NB4 (cell line): ENCODE data around the gene GPR18.
"Not testable (repeated sequence)": the region's sequence is repeated elsewhere in the genome, so short reads cannot be mapped to it uniquely, and the experiment has no call there.

ENCODE experiments used
- DNase-seq: peaks from one replicate; pipeline ENCODE4 v3.0.0; 2010; ENCODE audit warnings: low read depth
- H3K4me3 ChIP-seq: one replicate; pipeline ENCODE4 v1.5.1; 2011; ENCODE audit warnings: mild to moderate bottlenecking, low read depth, low read length, moderate library complexity
- MYC ChIP-seq: IDR thresholded peaks from 2 replicates; pipeline ENCODE4 v1.6.1; 2011; ENCODE audit warnings: low read depth, low read length
- POLR2A ChIP-seq: IDR thresholded peaks from 2 replicates; pipeline ENCODE4 v1.6.1; 2011; ENCODE audit warnings: mild to moderate bottlenecking; ENCODE audit not compliant: insufficient read length; ENCODE audit errors: extremely low read depth
- TF ChIP-seq, protein P1 (sequence below): IDR thresholded peaks from one replicate; pipeline ENCODE4 v1.5.1; 2012; ENCODE audit warnings: low read depth, low read length
- TF ChIP-seq, protein P2 (sequence below): IDR thresholded peaks from 2 replicates; pipeline ENCODE4 v1.6.1; 2011; ENCODE audit warnings: low read depth, low read length

The GPR18 gene

DNA sequence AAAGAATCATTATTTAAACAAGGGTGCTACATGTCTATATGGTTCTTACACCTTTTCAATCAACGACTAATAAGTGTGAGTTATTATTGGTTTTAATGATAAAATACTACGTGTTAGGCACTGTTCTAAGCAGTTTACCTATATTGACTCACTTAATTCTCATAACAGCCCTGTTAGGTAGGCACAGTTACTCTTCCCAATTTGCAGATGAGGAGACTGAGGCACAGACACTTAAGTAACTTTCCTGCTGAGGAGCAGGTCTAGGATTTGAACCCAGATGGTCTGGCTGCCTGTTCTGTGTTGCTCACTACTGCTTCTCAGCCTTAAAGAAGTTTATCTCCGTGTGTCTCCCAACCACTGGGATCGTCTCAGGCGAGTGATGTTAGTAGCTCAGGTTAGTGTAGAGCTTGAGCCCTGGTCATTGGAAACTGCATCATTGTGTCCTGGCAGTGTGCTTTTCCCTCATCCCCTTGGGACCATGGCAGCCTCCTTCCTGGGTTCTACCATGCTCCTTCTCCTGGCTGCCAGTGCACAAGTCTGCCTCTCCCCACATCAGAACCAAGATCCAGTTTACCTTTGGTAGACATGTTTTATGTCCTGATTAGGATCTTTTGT, 46.7 kb downstream of the GPR18 start:
- H3K4me3 ChIP-seq = no peak overlapping the region
- TF ChIP-seq, protein P1, sequence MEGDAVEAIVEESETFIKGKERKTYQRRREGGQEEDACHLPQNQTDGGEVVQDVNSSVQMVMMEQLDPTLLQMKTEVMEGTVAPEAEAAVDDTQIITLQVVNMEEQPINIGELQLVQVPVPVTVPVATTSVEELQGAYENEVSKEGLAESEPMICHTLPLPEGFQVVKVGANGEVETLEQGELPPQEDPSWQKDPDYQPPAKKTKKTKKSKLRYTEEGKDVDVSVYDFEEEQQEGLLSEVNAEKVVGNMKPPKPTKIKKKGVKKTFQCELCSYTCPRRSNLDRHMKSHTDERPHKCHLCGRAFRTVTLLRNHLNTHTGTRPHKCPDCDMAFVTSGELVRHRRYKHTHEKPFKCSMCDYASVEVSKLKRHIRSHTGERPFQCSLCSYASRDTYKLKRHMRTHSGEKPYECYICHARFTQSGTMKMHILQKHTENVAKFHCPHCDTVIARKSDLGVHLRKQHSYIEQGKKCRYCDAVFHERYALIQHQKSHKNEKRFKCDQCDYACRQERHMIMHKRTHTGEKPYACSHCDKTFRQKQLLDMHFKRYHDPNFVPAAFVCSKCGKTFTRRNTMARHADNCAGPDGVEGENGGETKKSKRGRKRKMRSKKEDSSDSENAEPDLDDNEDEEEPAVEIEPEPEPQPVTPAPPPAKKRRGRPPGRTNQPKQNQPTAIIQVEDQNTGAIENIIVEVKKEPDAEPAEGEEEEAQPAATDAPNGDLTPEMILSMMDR = no peak
- TF ChIP-seq, protein P2, sequence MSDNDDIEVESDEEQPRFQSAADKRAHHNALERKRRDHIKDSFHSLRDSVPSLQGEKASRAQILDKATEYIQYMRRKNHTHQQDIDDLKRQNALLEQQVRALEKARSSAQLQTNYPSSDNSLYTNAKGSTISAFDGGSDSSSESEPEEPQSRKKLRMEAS = no peak
- no peak for TF ChIP-seq POLR2A
- TF ChIP-seq MYC = no peak
- DNase-seq = no peak

DNA sequence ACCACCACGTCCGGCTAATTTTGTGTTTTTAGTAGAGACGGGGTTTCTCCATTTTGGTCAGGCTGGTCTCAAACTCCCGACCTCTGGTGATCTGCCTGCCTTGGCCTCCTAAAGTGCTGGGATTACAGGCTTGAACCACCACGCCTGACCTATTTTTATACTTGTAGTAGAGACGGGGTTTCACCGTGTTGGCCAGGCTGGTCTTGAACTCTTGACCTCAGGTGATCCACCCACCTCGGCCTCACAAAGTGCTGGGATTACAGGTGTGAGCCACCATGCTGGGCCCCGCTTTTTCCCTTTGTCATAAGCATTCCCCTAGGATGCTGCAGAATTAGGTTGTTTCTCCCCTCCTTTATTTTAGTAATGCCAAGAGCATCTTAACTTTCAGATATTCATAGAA, 47.6 kb downstream of the GPR18 start:
- not testable (repeated sequence) for DNase-seq, H3K4me3 ChIP-seq

DNA sequence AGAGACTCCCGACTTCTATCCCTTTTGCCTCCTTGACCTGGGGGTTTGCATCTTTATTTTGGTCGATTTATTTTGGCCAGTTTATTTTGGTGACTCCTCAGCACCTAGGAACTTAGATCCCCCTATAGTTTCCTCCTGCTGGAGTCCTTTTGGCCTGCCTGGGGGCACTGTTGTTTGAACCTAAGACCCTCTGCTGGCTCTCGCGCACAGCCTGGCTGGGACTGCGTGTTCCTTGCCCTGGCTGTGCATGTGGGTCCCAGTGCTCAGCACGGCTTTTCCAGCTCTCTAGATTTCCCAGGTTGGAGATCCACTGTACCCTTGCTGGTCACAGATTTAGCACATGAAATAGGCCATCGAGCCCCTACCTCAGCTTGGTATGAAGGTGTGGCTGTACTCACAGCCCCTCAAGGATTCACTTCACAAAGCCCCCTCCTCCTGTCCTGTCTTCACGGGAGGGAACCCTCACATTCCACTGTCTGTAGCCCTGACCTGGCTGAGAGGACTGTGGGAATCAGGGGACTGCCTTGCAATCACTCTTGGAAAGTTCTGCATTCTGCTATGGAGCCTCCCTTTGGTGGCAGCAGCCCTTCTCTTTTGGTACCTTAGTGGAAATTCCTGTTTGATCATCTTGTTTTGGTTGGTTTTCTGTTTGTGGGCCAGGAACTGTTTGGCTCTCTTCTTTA, 49.2 kb downstream of the GPR18 start:
- H3K4me3 ChIP-seq = no peak overlapping the region
- TF ChIP-seq, protein P1 = no peak
- no peak for TF ChIP-seq MYC
- no peak for TF ChIP-seq POLR2A
- TF ChIP-seq, protein P2 = no peak
- no peak for DNase-seq

DNA sequence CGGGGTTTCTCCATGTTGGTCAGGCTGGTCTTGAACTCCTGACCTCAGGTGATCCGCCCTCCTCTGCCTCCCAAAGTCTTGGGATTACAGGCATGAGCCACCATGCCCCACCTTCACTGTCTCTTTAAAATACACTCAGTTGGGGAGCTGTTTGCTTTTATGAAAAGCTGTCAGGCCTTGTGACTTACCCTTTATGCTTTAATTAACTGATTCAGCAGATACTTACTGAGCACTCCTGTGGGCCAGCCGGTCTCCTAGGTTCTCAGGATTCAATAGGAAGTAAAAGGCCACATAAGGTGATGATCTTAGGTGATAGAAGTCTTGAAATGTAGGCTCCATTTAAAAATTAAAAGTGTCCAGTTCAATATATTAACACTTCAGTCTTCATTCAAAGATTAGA, 50.0 kb downstream of the GPR18 start:
- H3K4me3 ChIP-seq = no peak overlapping the region
- no peak for DNase-seq
- TF ChIP-seq, protein P1 = no peak
- TF ChIP-seq, protein P2 = no peak
- TF ChIP-seq POLR2A (no peak), MYC (no peak)

DNA sequence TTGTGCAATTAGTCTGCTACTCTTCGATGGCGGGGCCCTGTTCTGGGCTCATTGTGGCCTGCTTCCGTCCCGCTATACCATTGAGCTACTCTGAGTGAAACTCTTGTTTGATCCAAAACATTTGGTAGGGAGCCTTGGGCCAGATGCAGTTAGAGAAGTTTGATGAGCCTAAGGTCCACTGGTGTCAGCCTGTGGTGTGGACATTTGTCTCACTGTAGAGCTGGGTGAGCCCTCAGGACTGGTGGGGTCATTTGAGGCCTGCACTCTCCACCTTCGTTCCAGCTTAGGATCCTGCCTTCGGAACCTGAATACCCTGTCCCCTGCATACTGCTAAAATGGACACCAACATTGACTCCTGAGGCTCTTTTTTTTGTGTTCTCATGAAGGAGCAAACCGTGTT, 50.7 kb downstream of the GPR18 start:
- TF ChIP-seq MYC = no peak
- no peak for DNase-seq
- no peak overlapping the region for H3K4me3 ChIP-seq

DNA sequence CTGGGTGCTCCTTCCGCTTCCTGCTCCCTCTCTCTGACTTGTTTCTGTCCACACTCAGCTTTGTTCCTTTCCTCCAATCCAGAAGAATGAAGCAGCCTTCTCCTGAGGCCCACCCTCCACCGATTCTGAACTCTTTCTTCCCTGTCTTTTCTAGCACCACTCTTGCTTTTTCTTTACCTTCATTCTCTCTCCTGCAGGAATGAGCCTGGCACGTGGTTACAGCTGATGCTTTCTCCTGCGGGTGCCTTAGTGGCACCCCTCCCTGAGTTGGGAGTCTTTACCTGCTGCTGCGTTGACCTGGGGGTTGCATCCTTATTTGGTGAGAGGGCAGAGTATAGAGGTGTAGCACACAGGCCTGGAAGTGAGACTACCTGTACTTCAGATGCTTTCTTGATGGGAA, 51.3 kb downstream of the GPR18 start:
- no peak overlapping the region for H3K4me3 ChIP-seq
- no peak for DNase-seq
- TF ChIP-seq MYC (no peak), POLR2A (no peak)
- TF ChIP-seq, protein P2 = no peak
- TF ChIP-seq, protein P1 = no peak

DNA sequence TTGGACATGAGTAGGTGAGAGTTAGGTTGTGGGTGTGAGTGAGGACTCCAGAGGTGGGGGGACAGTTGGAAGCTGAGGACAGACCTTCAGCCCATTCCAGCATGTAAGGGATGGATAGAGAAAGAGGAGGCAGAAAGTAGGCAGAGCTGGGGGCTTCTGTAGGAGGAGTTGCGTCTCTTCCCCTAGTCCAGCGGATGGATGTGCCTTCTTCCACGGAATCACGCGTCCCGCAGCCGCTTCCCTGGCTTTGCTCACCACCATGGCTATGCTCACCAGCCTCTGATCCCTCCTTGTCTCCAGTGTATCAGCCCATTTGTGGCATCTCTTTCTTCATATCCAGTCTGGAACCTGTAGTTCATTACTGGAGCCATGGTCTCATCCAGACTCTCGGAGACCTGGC, 52.0 kb downstream of the GPR18 start:
- TF ChIP-seq, protein P2 = no peak
- TF ChIP-seq POLR2A (no peak), MYC (no peak)
- TF ChIP-seq, protein P1 = no peak
- no peak for DNase-seq
- no peak overlapping the region for H3K4me3 ChIP-seq
